Keratinocyte (primary cell): ENCODE data around the gene HSPA12B.

ENCODE experiments used
- CTCF ChIP-seq, 3 experiments: IDR thresholded peaks in 1 of 3; conservative IDR thresholded peaks in 1 of 3; optimal IDR thresholded peaks in 1 of 3; 2 replicates in 2 of 3; 3 replicates in 1 of 3; pipeline versions ENCODE3 to v1.5.1; 2011; ENCODE audit warnings: low read length in 3 of 3, mild to moderate bottlenecking in 3 of 3, moderate library complexity in 2 of 3, control low read depth in 1 of 3, inconsistent platforms in 1 of 3; ENCODE audit not compliant: insufficient read depth in 2 of 3; ENCODE audit errors: extremely low read depth in 1 of 3
- EZH2 ChIP-seq: IDR thresholded peaks from one replicate; pipeline ENCODE4 v1.6.1; 2012; ENCODE audit warnings: inconsistent platforms, mild to moderate bottlenecking, low read length, moderate library complexity

GRCh38 chr20:3782597-3782996, 50.1 kb downstream of the HSPA12B start:
- no peak for TF ChIP-seq CTCF (optimal IDR thresholded peaks at IDR 0.05 in 1 of 3, IDR thresholded peaks at IDR 0.05 in 1 of 3, conservative IDR thresholded peaks at IDR 0.05 in 1 of 3; ENCODE audit: extremely low read depth in 1 of 3, insufficient read depth in 2 of 3, low read length in 3 of 3)
- no peak for TF ChIP-seq EZH2
